T-helper 2 cell (primary cell): ENCODE data around the gene MPRIP.
A peak's percentile ranks its signal among the peaks of the same experiment; 100 is the strongest.

Experiments
- DNase-seq, 5 experiments: peaks; one replicate each; pipeline versions ENCODE4 v3.0.0 to v3.0.0-alpha.2; 2012 to 2022

The MPRIP gene

GRCh38 chr17:17050346-17051345 is 8.4 kb downstream of the MPRIP start:
- no peak for DNase-seq

DNA sequence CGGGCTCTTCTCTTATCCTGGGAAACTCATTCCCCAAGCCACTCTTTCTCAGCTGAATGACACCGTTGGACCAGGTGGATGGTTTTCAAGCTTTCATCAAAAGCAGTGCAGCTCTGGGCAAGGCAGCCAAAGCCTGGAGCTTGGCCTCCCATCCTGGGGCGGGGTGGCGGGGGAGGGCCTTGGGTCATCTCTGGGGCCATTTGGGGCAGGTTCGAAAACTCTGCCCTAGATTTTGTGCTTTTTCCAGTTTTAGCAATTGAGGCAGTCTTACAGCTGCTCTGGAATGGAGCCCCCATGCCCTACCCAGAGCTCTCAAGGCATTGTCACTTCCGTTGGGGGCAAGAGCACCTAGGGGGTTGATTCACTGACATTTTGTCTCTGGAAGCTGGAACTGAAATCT is 9.1 kb downstream of the MPRIP start:
- DNase-seq, result no peak

DNA sequence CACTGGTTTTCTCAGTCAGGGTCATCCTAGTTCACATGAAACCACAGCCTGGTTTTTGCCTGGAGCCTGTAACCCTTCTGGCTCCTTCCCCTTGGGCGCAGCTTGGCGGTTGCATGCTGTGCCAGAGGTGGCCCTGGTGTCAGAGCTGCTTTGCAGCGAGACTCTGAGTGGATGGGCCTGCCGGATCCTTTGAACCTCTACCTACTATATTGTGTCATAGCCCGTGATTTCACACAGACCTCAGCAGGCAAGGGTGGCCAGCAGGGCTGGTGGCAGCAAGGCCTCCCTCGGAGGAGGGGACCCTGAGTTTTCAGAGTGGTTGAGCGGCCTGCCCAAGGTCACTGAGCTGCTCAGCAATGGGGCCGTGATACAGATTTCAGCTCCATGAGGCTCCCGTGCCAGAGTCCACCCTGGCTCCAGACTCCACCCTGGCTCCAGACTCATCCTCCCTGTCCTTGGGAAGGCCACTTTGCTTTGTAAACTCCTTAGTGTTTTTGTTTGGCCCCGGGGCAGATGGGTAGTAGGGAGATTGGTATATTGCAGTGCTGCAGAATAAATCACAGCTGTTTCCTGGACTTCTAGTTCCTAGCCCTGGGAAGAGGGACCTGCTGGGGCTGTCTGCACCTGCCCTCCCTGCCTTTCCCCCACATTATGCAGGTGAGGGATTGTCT is 9.7 kb downstream of the MPRIP start:
- no peak for DNase-seq

DNA sequence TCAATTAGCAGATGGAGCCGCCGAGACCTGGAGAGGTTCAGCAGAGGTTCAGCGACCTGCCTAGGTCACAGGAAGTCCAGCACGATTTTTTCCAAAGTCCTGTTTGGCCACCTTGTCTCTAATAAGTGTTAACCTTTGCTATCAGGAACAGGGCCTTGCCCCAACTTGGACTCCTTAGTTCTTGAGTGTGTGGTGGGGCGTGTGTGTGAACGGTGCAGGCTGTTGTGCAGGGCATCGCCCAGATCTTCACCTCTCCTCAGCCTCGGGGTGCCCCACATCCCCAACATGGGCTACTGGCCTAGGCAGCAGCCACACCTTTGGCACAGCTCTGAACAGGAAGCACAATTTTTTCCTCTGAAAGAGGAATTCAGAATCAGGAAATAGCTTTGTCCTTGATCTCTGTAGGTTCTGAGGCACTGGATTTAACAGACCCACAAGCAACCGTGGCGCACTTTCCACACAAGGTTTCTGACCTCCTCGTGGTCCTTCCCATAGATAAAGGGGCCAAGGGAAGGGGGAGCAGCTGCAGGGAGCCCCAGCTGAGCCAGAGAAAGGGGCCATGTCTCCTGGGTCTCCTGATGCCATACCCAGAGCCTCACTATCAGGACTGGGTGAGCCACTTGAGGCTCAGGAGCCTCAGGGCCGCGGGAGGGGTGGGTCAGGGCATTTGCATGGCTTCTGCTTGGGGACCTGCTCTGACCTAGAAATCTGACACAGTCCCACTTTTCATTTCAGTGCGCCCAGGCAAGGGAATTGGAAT is 10.4 kb downstream of the MPRIP start:
- no peak for DNase-seq

DNA sequence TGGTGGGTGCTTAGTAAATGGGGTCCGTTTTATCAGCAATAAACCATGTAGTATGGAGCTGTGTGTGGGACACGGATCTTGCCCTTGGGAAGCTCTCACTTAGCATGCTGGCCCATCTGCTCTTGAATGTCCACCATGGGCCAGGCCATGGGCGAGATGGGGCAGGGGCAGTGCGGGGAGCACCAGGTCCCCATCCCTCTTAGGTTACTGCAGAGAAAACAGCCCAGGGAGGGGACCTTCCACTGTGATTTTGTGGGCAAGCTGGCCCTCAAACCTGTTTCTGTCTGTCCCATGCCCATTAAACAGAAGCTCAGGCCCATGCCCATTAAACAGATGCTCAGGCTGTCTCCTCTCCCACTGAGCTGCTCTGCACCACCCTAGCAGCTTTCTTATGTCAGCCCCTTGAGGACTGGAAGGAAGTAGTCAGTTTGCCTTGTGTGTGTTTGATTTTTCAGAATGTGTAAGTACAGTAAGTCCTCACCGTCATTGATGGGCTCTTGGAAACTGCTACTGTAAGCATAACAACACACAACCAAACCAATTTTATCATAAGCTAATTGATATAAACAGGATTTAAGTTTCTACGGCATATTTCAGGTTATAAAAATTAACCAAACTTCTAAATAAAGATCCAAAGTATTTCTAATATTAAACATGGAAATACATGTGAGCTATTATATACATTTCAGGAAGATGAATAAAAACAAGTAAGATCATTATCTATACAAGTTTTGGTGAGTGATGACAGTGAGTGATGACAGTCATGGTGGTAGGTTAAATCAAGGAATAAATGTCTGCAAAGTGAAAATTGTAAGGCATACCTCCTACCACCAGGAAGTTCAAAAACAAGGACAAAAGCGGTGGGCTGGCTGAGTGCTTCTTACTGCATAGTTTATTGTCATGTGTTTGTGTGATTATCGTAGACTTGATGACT is 11.5 kb downstream of the MPRIP start:
- DNase-seq, result peak in 1 of 5 experiments; percentile 69

- no peak for DNase-seq
These were observed 12.4 kb downstream of the MPRIP start for GRCh38 chr17:17054636-17055035.

DNA sequence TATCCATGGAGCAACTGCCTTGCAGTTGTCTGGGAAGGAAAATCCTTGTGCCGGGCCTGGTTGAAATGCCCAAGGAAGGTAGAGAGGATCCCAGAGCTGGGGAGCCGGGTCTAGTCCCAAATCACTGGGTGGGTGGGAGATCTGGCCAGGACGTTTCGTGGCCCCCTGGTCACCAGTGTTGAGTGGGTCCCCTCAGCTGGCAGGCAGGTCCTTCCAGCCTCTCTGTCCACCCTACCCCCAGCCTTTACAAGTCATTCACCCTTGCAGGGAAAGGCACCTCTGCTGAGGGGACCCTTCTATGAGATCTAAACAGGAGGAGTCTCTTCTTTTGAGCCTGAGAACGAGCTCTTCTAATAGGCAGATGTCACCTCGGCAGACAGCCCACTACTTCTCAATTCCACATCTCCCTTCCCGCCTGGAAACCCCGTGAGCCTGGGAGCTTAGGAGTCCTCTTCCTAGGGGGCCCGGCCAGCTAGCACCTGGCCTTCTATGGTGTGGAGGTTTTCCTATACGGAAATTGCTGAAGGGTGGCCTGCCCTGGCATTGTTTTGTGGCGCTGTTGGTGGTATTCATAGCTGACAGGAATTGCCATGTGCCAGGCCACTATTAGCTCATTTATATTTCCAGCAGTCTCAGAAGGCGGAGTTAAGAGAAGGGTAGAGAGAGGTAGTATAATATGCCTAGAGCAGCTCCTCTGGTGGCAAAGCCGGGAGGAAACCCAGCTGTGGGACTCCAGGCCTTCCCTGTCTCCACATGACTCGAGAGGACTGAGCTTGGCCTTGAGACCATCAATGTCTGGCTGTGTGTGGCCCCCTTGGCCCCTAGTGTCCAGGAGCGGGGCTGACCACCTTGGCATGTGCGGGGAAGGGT is 13.3 kb downstream of the MPRIP start:
- no peak for DNase-seq

DNA sequence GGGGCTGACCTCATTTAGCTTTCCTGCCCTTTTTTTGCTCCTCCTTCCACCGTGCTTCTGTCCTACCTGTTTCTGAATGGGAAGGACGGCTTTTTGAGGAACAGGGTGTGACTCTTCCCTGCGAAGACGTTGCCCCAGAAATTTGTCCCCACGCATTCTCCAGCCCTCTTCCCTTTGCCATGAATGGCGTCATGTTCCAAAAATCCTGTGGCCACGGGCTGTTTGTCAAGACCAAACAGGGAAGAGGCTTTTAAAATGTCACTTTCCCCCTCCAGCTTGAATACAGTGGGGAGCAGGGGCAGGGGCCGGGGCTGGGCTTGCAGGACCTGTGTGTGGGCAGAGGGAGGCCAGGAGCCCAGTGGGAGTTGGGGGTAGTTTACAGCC is 13.9 kb downstream of the MPRIP start:
- DNase-seq, result no peak

DNA sequence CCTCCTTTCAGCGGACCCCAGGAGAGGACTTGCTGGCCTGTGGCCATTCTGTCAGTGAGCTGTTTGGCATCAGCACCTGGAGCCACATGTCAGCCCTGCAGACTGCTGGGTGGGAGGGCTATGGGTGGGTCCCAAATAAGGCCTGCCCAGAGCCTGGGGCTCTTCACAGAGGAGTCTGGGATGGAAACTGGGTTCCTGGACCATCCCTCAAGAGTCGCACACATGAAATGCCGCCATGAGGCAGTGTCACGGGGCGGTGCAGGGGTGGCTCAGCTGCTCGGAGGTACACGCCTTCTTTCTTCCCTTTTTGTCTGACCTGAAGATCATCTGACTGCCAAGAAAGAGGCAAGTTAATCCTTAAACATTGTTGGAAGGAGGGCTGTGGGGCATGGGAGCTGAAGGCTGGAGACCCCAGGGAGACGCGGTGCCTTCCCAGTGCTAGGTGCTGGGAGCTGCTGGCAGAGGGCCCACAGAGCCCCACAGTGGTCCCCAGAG is 14.8 kb downstream of the MPRIP start:
- no peak for DNase-seq

- no peak for DNase-seq
These were observed 16.0 kb downstream of the MPRIP start for GRCh38 chr17:17058304-17058703.

DNA sequence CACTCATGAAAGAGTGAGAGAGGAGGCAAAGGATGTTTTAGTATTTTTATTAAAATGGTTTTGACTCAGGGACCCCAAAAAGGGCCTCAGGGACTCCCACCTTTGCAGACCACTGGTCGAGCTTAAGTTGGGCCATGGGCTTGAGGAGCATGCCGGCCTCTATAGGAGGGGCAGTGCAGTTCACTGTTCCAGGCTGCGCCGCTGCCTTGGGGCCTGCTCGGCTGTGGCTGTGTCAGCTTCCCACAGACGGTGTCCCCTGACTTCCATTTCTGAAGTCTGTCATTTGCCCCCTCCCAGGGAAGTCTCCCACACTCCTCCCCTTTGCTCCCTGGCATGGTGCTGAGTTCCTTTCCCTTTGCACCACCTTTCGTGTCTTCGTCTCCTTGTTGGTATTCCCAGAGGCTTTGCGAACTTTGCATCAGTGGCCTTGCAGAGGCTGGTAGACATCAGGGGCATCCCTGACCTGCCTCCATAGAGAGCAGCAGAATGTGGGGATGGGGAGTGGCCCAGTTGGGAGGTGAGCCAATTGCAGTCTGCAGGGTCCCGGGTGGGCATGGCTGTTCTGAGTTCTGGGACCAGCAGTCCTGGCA is 17.1 kb downstream of the MPRIP start:
- no peak for DNase-seq

- no peak for DNase-seq
These were observed 18.0 kb downstream of the MPRIP start for GRCh38 chr17:17060001-17060922.

- DNase-seq, result no peak
These were observed 18.7 kb downstream of the MPRIP start for GRCh38 chr17:17060930-17061329.

GRCh38 chr17:17061516-17061915 is 19.3 kb downstream of the MPRIP start:
- no peak for DNase-seq

DNA sequence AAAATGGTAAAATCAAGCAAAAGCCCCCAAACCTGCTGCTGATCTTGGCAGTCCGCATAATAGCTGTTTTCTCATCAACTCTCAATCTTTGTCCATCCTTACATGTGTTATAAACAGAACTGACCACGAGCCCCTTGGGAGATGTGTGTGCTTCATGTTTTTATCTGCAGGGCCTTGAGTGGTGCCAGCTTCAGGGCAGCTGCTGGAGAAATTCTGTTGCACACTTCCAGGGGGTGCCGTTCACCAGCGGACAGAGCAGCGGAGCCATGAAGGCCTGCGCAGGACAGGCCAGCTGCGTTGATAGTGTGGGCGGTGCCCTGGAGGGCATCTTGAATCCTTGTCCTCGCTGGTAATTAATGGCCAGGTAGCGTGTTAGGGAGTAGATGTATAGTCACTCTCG is 20.1 kb downstream of the MPRIP start:
- no peak for DNase-seq

GRCh38 chr17:17062866-17063265 is 20.6 kb downstream of the MPRIP start:
- DNase-seq, result no peak

DNA sequence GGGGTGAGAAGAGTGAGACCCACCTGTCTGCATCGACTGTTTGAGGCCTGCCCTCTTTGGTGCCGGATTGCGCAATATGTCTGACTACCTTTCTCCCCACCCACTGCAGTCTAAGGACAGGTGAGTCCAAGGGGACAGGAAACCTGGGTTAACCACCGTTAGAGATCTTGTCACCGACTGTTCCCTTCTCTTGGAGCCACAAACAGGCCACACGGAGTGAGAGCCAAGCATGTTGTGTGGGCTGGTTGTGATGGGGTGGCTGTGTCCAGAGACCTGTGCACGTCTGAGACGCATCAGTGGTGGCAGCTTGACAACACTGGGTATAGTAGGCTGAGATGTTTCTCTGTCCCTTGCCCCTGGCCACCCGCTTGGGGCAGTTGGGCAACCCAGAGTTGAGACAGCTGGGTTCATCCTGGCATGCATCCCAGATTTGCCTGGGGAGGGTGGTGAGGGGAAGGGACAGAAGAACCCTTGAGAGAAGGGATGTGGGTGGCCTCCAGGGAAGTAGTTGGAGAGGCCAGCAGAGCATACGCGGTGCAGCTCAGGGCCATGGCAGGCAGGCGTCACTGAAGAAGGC is 21.4 kb downstream of the MPRIP start:
- DNase-seq, result peak in 2 of 5 experiments; percentile 11 to 68

DNA sequence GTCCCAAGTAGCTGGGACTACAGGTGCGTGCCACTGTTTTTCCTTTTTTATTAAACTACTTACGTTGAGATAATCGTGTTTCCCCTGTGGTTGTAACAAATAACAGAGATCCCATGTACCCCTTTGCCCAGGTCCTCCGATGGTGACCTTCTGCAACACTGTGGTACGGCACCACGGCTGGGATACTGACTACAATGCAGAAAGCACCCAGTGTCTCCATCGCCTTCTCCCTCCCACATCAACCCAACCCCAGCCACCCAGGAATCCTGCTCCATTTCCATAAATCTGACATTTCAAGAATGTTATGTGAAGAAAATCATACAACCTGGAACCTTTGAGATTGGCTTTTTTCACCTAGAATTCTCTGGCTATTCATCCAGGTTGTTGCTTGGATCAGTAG is 22.1 kb downstream of the MPRIP start:
- DNase-seq, result no peak

GRCh38 chr17:17066021-17066420 is 23.8 kb downstream of the MPRIP start:
- no peak for DNase-seq
